Measurements from ENCODE around the gene CPNE8.
A peak's percentile ranks its signal among the peaks of the same experiment; 100 is the strongest.

CPNE8 gene

DNA sequence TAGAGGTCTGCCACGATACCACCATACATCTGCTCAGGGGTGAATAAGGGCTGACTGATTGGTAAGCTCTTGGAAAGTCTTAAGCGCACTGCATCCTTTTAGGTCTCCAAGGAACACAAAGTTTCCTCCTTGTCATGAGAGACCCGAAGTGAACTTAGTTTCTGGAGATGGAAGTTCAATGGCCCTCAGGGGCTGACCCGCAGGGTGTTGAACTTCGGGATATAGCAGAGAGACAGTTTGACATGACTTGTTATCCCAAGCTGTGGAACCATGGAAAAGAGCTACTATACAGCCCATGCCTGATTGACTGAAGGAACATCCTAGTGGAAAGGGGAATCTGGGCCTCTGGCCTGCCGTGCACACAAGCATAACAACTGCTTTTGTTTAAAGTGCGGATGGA lies 26.9 kb upstream of the CPNE8 start:
- H3K4me3 ChIP-seq (ENCODE audit: low read depth, low read length): no peak overlapping the region
- DNase-seq: no peak
- H3K27me3 ChIP-seq (replicated peaks): no peaks in the 10 kb centered on the region
- no peaks in the 10 kb centered on the region for H3K36me3 ChIP-seq (replicated peaks)
- no peak overlapping the region for H3K27ac ChIP-seq
- TF ChIP-seq, protein P1, sequence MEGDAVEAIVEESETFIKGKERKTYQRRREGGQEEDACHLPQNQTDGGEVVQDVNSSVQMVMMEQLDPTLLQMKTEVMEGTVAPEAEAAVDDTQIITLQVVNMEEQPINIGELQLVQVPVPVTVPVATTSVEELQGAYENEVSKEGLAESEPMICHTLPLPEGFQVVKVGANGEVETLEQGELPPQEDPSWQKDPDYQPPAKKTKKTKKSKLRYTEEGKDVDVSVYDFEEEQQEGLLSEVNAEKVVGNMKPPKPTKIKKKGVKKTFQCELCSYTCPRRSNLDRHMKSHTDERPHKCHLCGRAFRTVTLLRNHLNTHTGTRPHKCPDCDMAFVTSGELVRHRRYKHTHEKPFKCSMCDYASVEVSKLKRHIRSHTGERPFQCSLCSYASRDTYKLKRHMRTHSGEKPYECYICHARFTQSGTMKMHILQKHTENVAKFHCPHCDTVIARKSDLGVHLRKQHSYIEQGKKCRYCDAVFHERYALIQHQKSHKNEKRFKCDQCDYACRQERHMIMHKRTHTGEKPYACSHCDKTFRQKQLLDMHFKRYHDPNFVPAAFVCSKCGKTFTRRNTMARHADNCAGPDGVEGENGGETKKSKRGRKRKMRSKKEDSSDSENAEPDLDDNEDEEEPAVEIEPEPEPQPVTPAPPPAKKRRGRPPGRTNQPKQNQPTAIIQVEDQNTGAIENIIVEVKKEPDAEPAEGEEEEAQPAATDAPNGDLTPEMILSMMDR (IDR thresholded peaks at IDR 0.05; ENCODE audit: low read depth, low read length, missing control alignments): no peak
- in situ Hi-C loops (cut with HindIII; ENCODE audit: low pct_ligation_motif_present, low sequenced_read_pairs): no loop called here

DNA sequence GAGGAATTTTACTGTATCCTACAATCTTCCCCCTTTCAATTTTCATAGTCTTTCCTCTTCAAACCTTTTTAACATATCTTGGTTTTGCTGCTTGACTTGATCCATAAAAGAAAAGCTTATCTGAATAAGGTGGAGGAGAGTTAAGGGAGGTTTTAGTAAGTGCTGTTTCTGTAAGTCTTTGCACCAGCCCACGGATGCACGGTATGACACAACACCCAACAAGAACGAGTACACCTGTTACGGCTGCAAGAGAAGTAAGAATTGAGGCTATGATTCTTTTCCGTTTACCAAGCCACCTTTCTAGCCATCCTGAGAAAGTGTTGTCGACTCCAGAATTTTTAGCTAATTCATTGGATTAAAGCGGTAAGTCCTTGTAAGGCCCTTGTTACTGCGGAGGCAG lies 26.1 kb upstream of the CPNE8 start:
- no peak overlapping the region for H3K4me3 ChIP-seq (ENCODE audit: low read depth, low read length)
- TF ChIP-seq, protein P1 (IDR thresholded peaks at IDR 0.05; ENCODE audit: low read depth, low read length, missing control alignments): no peak
- no peaks in the 10 kb centered on the region for H3K36me3 ChIP-seq (replicated peaks)
- no peaks in the 10 kb centered on the region for H3K27me3 ChIP-seq (replicated peaks)
- in situ Hi-C loops (cut with HindIII; ENCODE audit: low pct_ligation_motif_present, low sequenced_read_pairs): no loop called here
- no peak overlapping the region for H3K27ac ChIP-seq
- no peak for DNase-seq

DNA sequence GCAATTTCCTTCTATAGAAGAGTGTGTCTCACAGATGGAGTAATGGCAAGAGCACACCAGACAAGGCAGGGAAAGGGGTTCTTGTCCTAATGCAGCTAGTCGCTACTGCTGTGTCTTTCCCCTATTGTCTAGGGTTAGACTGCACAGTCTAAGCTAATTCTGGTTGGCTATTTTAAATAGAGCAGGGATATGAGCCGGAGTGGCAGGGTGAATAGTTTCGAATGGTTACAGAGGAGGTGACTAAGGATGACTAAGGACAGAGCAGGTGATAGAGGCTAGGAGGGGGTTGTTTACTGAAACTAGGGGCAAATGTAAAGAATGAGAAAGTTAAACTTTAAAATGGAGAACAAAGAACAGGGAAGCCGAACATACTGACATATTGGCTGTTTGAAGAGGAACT lies 25.6 kb upstream of the CPNE8 start:
- TF ChIP-seq, protein P1 (IDR thresholded peaks at IDR 0.05; ENCODE audit: low read depth, low read length, missing control alignments): no peak
- no peak for DNase-seq
- no peaks in the 10 kb centered on the region for H3K36me3 ChIP-seq (replicated peaks)
- H3K27ac ChIP-seq: no peak overlapping the region
- H3K4me3 ChIP-seq (ENCODE audit: low read depth, low read length): no peak overlapping the region
- no peaks in the 10 kb centered on the region for H3K27me3 ChIP-seq (replicated peaks)
- in situ Hi-C loops (cut with HindIII; ENCODE audit: low pct_ligation_motif_present, low sequenced_read_pairs): no loop called here

- Histone ChIP-seq H3K27ac (no peak overlapping the region), H3K36me3 (replicated peaks) (no peaks in the 10 kb centered on the region), H3K4me3 (ENCODE audit: low read depth, low read length) (no peak overlapping the region), H3K27me3 (replicated peaks) (no peaks in the 10 kb centered on the region)
- in situ Hi-C loops (cut with HindIII; ENCODE audit: low pct_ligation_motif_present, low sequenced_read_pairs): no loop called here
- DNase-seq: no peak
- TF ChIP-seq, protein P1 (IDR thresholded peaks at IDR 0.05; ENCODE audit: low read depth, low read length, missing control alignments): no peak
These were observed 21.1 kb upstream of the CPNE8 start for GRCh38 chr12:38926501-38926900.

DNA sequence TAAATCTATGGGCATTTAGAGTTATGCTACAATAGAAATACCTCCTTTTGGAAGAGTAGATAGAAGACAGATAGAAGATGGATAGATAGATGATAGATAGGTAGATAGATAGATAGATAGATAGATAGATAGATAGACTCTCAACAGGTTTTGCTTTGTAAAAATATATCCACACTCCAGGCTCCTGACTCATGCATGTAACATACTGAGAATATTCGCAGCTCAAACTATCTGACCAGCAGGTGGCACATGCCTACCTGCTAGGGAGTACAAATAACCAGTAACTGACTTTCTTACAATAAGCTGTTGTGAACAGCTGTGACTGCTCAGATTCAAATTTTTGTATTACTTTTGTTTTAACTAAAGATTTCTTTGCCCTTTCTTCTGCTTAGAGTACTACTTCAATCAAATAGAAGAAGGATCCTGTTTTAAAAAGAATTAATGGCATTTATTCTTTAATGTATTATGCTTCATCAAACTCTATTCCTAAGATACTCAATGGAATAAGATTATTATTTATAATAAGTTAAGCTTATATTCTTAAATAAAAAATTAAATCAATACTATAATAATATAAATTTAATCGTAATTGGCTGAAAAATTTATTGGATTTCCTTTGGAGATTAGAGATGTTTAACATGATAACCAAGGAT lies 15.8 kb upstream of the CPNE8 start:
- H3K27me3 ChIP-seq (replicated peaks): no peaks in the 10 kb centered on the region
- DNase-seq: peak; percentile 28
- in situ Hi-C loops (cut with HindIII; ENCODE audit: low pct_ligation_motif_present, low sequenced_read_pairs): no loop called here
- H3K4me3 ChIP-seq (ENCODE audit: low read depth, low read length): no peak overlapping the region
- H3K27ac ChIP-seq: no peak overlapping the region
- H3K36me3 ChIP-seq (replicated peaks): no peaks in the 10 kb centered on the region
- TF ChIP-seq, protein P1 (IDR thresholded peaks at IDR 0.05; ENCODE audit: low read depth, low read length, missing control alignments): peak; percentile 61

DNA sequence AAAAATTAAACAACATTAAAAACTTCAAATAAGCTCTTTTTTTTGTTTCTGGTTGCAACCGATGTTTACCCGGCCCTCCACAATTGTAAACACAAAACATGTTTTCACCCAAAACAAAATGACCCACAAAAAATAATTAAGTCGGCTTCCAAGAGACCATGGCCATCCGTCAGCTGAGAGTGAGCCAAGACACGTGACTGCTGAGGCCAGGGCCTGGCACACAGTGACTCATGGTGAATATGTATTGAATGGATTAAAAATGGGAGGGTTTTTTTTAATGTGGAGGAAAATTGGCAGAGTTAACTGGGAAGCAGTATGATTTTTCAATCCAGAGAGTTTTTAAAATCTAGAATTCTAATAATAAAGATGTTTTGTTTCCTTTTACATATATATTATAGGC lies 13.8 kb upstream of the CPNE8 start:
- DNase-seq: no peak
- H3K4me3 ChIP-seq (ENCODE audit: low read depth, low read length): no peak overlapping the region

More for the DNA sequence above, 13.8 kb upstream of the CPNE8 start:
- Histone ChIP-seq H3K27me3 (replicated peaks) (no peaks in the 10 kb centered on the region), H3K36me3 (replicated peaks) (no peaks in the 10 kb centered on the region), H3K27ac (no peak overlapping the region)
- in situ Hi-C loops (cut with HindIII; ENCODE audit: low pct_ligation_motif_present, low sequenced_read_pairs): no loop called here
- TF ChIP-seq, protein P1 (IDR thresholded peaks at IDR 0.05; ENCODE audit: low read depth, low read length, missing control alignments): no peak

Measured in brain microvascular endothelial cell (primary cell).